ENCODE results near the gene DIDO1. TPM values are rescaled to one million over a fixed set of nuclear protein-coding genes. Genes with fewer than 3 reads are reported as not detected.

DIDO1 gene
- total and polyA plus RNA-seq, 2 donors (not counting 1 experiment from before 2014, with no cell fraction given) = 57.6 to 124 TPM

- Histone ChIP-seq H3K4me1 (ENCODE audit: control insufficient read depth in 2 of 2, insufficient read depth in 2 of 2, low read length in 2 of 2) (no peaks in the 10 kb centered on the region), H3K9me3 (ENCODE audit: control extremely low read depth in 1 of 3, control insufficient read depth in 2 of 3, insufficient read depth in 1 of 3, low read length in 2 of 3) (no peaks in the 10 kb centered on the region), H4K20me1 (ENCODE audit: control insufficient read depth, insufficient read depth, low read length, poor library complexity, severe bottlenecking) (peaks cover 74% of the 10 kb centered on the region), H2AFZ (ENCODE audit: insufficient read depth, low read depth, low read length, poor library complexity, severe bottlenecking) (no peak overlapping the region), H3K4me3 (ENCODE audit: control extremely low read depth in 1 of 5, extremely low read depth in 1 of 5, insufficient read depth in 1 of 5, low read depth in 2 of 5, low read length in 4 of 5) (no peak overlapping the region), H3K9ac (ENCODE audit: low read length) (no peak overlapping the region), H3K36me3 (replicated peaks in 1 of 2; ENCODE audit: control extremely low read depth in 1 of 2, control insufficient read depth in 1 of 2, extremely low read depth in 1 of 2, insufficient read depth in 2 of 2, low read length in 1 of 2) (peaks cover 9 to 96% of the 10 kb centered on the region in 2 experiments), H3K4me2 (replicated peaks; ENCODE audit: low read depth, low read length, poor library complexity, severe bottlenecking) (no peak overlapping the region), H3K27me3 (replicated peaks in 1 of 4; ENCODE audit: control extremely low read depth in 1 of 4, control insufficient read depth in 3 of 4, insufficient read depth in 4 of 4, low read length in 3 of 4) (no peaks in the 10 kb centered on the region), H3K79me2 (ENCODE audit: control insufficient read depth, insufficient read depth, low read length) (peaks cover 62% of the 10 kb centered on the region), H3K27ac (ENCODE audit: low read length in 2 of 2) (no peak overlapping the region)
- Mint-ChIP-seq H3K4me3 (no peak overlapping the region), H3K4me1 (peaks cover 3% of the 10 kb centered on the region), H3K9me3 (ENCODE audit: insufficient read depth) (no peaks in the 10 kb centered on the region), H3K27ac (no peak overlapping the region), H3K27me3 (no peaks in the 10 kb centered on the region)
- no peak for ATAC-seq (ENCODE audit: low read depth)
- CTCF ChIA-PET = interaction anchor here (0.6 to 2.4 kb wide), 13 partner anchors 8 to 291 kb away, joined by 3 to 22 read pairs (median 5); partner anchors contain the start of gene GID8
- intact Hi-C loops (cut with micrococcal nuclease) = no loop called here
- POLR2A ChIA-PET = no interaction called here
- TF ChIP-seq, protein P1, sequence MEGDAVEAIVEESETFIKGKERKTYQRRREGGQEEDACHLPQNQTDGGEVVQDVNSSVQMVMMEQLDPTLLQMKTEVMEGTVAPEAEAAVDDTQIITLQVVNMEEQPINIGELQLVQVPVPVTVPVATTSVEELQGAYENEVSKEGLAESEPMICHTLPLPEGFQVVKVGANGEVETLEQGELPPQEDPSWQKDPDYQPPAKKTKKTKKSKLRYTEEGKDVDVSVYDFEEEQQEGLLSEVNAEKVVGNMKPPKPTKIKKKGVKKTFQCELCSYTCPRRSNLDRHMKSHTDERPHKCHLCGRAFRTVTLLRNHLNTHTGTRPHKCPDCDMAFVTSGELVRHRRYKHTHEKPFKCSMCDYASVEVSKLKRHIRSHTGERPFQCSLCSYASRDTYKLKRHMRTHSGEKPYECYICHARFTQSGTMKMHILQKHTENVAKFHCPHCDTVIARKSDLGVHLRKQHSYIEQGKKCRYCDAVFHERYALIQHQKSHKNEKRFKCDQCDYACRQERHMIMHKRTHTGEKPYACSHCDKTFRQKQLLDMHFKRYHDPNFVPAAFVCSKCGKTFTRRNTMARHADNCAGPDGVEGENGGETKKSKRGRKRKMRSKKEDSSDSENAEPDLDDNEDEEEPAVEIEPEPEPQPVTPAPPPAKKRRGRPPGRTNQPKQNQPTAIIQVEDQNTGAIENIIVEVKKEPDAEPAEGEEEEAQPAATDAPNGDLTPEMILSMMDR (IDR thresholded peaks at IDR 0.05) = no peak
- no peak for TF ChIP-seq EZH2 (IDR thresholded peaks at IDR 0.05; ENCODE audit: borderline replicate concordance, insufficient read depth, low read depth, low read length, poor library complexity, severe bottlenecking)
- DNase-seq = no peak
- 91% methylated on average over 23 of the region's 31 CpGs for WGBS (ENCODE audit: insufficient coverage)
Measured at GRCh38 chr20:62906647-62907375, 19.5 kb downstream of the DIDO1 start.

GRCh38 chr20:62906209-62906608 lies 20.1 kb downstream of the DIDO1 start:
- Mint-ChIP-seq H3K27ac (no peak overlapping the region), H3K27me3 (no peaks in the 10 kb centered on the region), H3K9me3 (ENCODE audit: insufficient read depth) (no peaks in the 10 kb centered on the region), H3K4me3 (no peak overlapping the region), H3K4me1 (peaks cover 3% of the 10 kb centered on the region)
- intact Hi-C loops (cut with micrococcal nuclease) = no loop called here
- TF ChIP-seq, protein P1 (IDR thresholded peaks at IDR 0.05) = no peak
- TF ChIP-seq EZH2 (IDR thresholded peaks at IDR 0.05; ENCODE audit: borderline replicate concordance, insufficient read depth, low read depth, low read length, poor library complexity, severe bottlenecking) = no peak
- H3K27ac ChIP-seq (ENCODE audit: low read length in 2 of 2) = no peak overlapping the region
- peaks cover 68% of the 10 kb centered on the region for H4K20me1 ChIP-seq (ENCODE audit: control insufficient read depth, insufficient read depth, low read length, poor library complexity, severe bottlenecking)
- DNase-seq = no peak
- no peak for ATAC-seq (ENCODE audit: low read depth)
- peaks cover 9 to 91% of the 10 kb centered on the region in 2 experiments for H3K36me3 ChIP-seq (replicated peaks in 1 of 2; ENCODE audit: control extremely low read depth in 1 of 2, control insufficient read depth in 1 of 2, extremely low read depth in 1 of 2, insufficient read depth in 2 of 2, low read length in 1 of 2)
- no peak overlapping the region for H3K9ac ChIP-seq (ENCODE audit: low read length)
- H3K4me1 ChIP-seq (ENCODE audit: control insufficient read depth in 2 of 2, insufficient read depth in 2 of 2, low read length in 2 of 2) = no peaks in the 10 kb centered on the region
- no peaks in the 10 kb centered on the region for H3K9me3 ChIP-seq (ENCODE audit: control extremely low read depth in 1 of 3, control insufficient read depth in 2 of 3, insufficient read depth in 1 of 3, low read length in 2 of 3)
- H3K79me2 ChIP-seq (ENCODE audit: control insufficient read depth, insufficient read depth, low read length) = peaks cover 56% of the 10 kb centered on the region
- no peak overlapping the region for H3K4me3 ChIP-seq (ENCODE audit: control extremely low read depth in 1 of 5, extremely low read depth in 1 of 5, insufficient read depth in 1 of 5, low read depth in 2 of 5, low read length in 4 of 5)
- ChIA-PET POLR2A (no interaction called here), CTCF (interaction anchor here (1.4 to 1.9 kb wide), 2 partner anchors 15 to 103 kb away, joined by 4 to 10 read pairs; no protein-coding TSS in a partner anchor)
- no peak overlapping the region for H2AFZ ChIP-seq (ENCODE audit: insufficient read depth, low read depth, low read length, poor library complexity, severe bottlenecking)
- H3K4me2 ChIP-seq (replicated peaks; ENCODE audit: low read depth, low read length, poor library complexity, severe bottlenecking) = no peak overlapping the region
- WGBS (ENCODE audit: insufficient coverage) = over 99% methylated on average over 10 of the region's 16 CpGs
- H3K27me3 ChIP-seq (replicated peaks in 1 of 4; ENCODE audit: control extremely low read depth in 1 of 4, control insufficient read depth in 3 of 4, insufficient read depth in 4 of 4, low read length in 3 of 4) = no peaks in the 10 kb centered on the region

All from B cell (primary cell).